ENCODE results near the gene DGKG.

The DGKG gene

GRCh38 chr3:186137051-186137685 is 224.9 kb downstream of the DGKG start:
- no peak for DNase-seq

GRCh38 chr3:186133980-186134379 is 228.1 kb downstream of the DGKG start:
- DNase-seq: no peak

GRCh38 chr3:186132487-186132886 is 229.5 kb downstream of the DGKG start:
- DNase-seq: no peak

- DNase-seq: no peak
Measured at GRCh38 chr3:186129206-186129605, 232.8 kb downstream of the DGKG start.

- no peak for DNase-seq
Measured at GRCh38 chr3:186128158-186128557, 233.9 kb downstream of the DGKG start.

GRCh38 chr3:186127463-186127862 is 234.6 kb downstream of the DGKG start:
- DNase-seq: no peak

- no peak for DNase-seq
Measured at GRCh38 chr3:186125118-186125517, 236.9 kb downstream of the DGKG start.

- DNase-seq: peak; percentile 9
Measured at GRCh38 chr3:186124592-186124991, 237.4 kb downstream of the DGKG start.

- no peak for DNase-seq
Measured at GRCh38 chr3:186123012-186123411, 239.0 kb downstream of the DGKG start.

- DNase-seq: no peak
Measured at GRCh38 chr3:186121968-186122367, 240.1 kb downstream of the DGKG start.

GRCh38 chr3:186121278-186121677 is 240.8 kb downstream of the DGKG start:
- no peak for DNase-seq

- no peak for DNase-seq
Measured at GRCh38 chr3:186119499-186119898, 242.5 kb downstream of the DGKG start.

- DNase-seq: no peak
Measured at GRCh38 chr3:186118692-186119091, 243.3 kb downstream of the DGKG start.

- no peak for DNase-seq
Measured at GRCh38 chr3:186117521-186118134, 244.4 kb downstream of the DGKG start.

- no peak for DNase-seq
Measured at GRCh38 chr3:186115239-186115996, 246.6 kb downstream of the DGKG start.

GRCh38 chr3:186110975-186111974 is 250.8 kb downstream of the DGKG start:
- no peak for DNase-seq

GRCh38 chr3:186109897-186110803 is 251.9 kb downstream of the DGKG start:
- DNase-seq: no peak

- peak; percentile 100 for DNase-seq
Measured at GRCh38 chr3:186108941-186109865, 252.8 kb downstream of the DGKG start, which contains the start of gene ETV5. Gene ETV5 (minus strand): TSS chr3:186109089. CDS start chr3:186105868, 3,221 bp downstream.

GRCh38 chr3:186108106-186108940 is 253.7 kb downstream of the DGKG start:
- peak; percentile 70 for DNase-seq
